DMS79 treated with DMSO at 0.1 percent for 48 hours (cell line): ENCODE measurements around the gene NASP.
"Not testable (repeated sequence)": the region's sequence is repeated elsewhere in the genome, so short reads cannot be mapped to it uniquely, and the experiment has no call there.

Experiments used
- DNase-seq: peaks from one replicate; lab custom pipeline; 2025; lab: John Stamatoyannopoulos, UW

NASP gene

GRCh38 chr1:45569962-45570581 lies 13.8 kb upstream of the NASP start:
- DNase-seq: peak; percentile 68

- DNase-seq: no peak
These were observed 13.2 kb upstream of the NASP start for GRCh38 chr1:45570631-45571030.

GRCh38 chr1:45573231-45573804 lies 10.5 kb upstream of the NASP start:
- no peak for DNase-seq

- DNase-seq: no peak
These were observed 9.7 kb upstream of the NASP start for GRCh38 chr1:45574105-45574626.

- peak; percentile 98 for DNase-seq
These were observed 576 bp upstream of the NASP start for GRCh38 chr1:45583264-45583665.

GRCh38 chr1:45584351-45585109 lies 689 bp downstream of the NASP start:
- peak; percentile 89 for DNase-seq

- no peak for DNase-seq
These were observed 1.2 kb downstream of the NASP start for GRCh38 chr1:45585110-45585426.

GRCh38 chr1:45585496-45586075 lies 1.7 kb downstream of the NASP start:
- no peak for DNase-seq

- no peak for DNase-seq
These were observed 2.9 kb downstream of the NASP start for GRCh38 chr1:45586769-45587168.

GRCh38 chr1:45589861-45590260 lies 6.0 kb downstream of the NASP start:
- DNase-seq: no peak

GRCh38 chr1:45594412-45594811 lies 10.6 kb downstream of the NASP start:
- DNase-seq: no peak

- DNase-seq: not testable (repeated sequence)
These were observed 12.9 kb downstream of the NASP start for GRCh38 chr1:45596765-45597164.

GRCh38 chr1:45604239-45604638 lies 20.4 kb downstream of the NASP start:
- DNase-seq: no peak

GRCh38 chr1:45607404-45608074 lies 23.7 kb downstream of the NASP start:
- no peak for DNase-seq

GRCh38 chr1:45608175-45609156 lies 24.6 kb downstream of the NASP start:
- no peak for DNase-seq

GRCh38 chr1:45610589-45611226 lies 26.9 kb downstream of the NASP start:
- no peak for DNase-seq

GRCh38 chr1:45612941-45613579 lies 29.2 kb downstream of the NASP start:
- peak; percentile 13 for DNase-seq

- no peak for DNase-seq
These were observed 32.0 kb downstream of the NASP start for GRCh38 chr1:45615885-45616284.

- DNase-seq: no peak
These were observed 33.8 kb downstream of the NASP start for GRCh38 chr1:45617618-45618017.
